H9 (cell line): Measurements from ENCODE around the gene COQ4. TPM values are rescaled to one million over a fixed set of nuclear protein-coding genes. Genes with fewer than 3 reads are reported as not detected.
A peak's percentile ranks its signal among the peaks of the same experiment; 100 is the strongest.

Experiments
- DNase-seq: peaks from one replicate; pipeline ENCODE4 v3.0.0-alpha.2; 2017
- H2AFZ ChIP-seq: one replicate; pipeline ENCODE4 v1.6.1; 2013; ENCODE audit warnings: mild to moderate bottlenecking, low read length, control low read depth, moderate library complexity
- H2AK5ac ChIP-seq: 2 replicates; pipeline ENCODE4 v1.6.1; 2013; ENCODE audit warnings: low read length, control low read depth, mixed read lengths; ENCODE audit not compliant: insufficient read length
- H2BK120ac ChIP-seq: one replicate; pipeline ENCODE4 v1.6.1; 2013; ENCODE audit warnings: low read depth, mild to moderate bottlenecking, low read length, control low read depth, inconsistent platforms; ENCODE audit not compliant: poor library complexity, severe bottlenecking
- H2BK12ac ChIP-seq: 2 replicates; pipeline ENCODE4 v1.6.1; 2013; ENCODE audit warnings: low read length, control low read depth, mixed read lengths, low read depth; ENCODE audit not compliant: insufficient read length
- H2BK15ac ChIP-seq: 2 replicates; pipeline ENCODE4 v1.6.1; 2013; ENCODE audit warnings: low read depth, low read length, control low read depth
- H2BK20ac ChIP-seq: one replicate; pipeline ENCODE4 v1.6.1; 2013; ENCODE audit warnings: low read depth, mild to moderate bottlenecking, low read length, control low read depth, inconsistent platforms; ENCODE audit not compliant: poor library complexity, severe bottlenecking
- H2BK5ac ChIP-seq: 2 replicates; pipeline ENCODE4 v1.6.1; 2013; ENCODE audit warnings: low read length, control low read depth, mixed read lengths; ENCODE audit not compliant: insufficient read length
- H3K14ac ChIP-seq: 2 replicates; pipeline ENCODE4 v1.6.1; 2013; ENCODE audit warnings: low read length, control low read depth; ENCODE audit not compliant: insufficient read depth
- H3K18ac ChIP-seq: 2 replicates; pipeline ENCODE4 v1.6.1; 2013; ENCODE audit warnings: low read depth, mild to moderate bottlenecking, mixed read lengths, low read length, control low read depth; ENCODE audit not compliant: insufficient read length
- H3K23ac ChIP-seq: 2 replicates; pipeline ENCODE4 v1.6.1; 2013; ENCODE audit warnings: low read length, control low read depth, mixed read lengths, low read depth; ENCODE audit not compliant: insufficient read length
- H3K23me2 ChIP-seq: 2 replicates; pipeline ENCODE4 v1.6.1; 2013; ENCODE audit warnings: low read depth, mild to moderate bottlenecking, mixed read lengths, low read length, control low read depth; ENCODE audit not compliant: insufficient read length, poor library complexity, severe bottlenecking
- H3K27ac ChIP-seq: 2 replicates; pipeline ENCODE4 v1.5.1; 2013; ENCODE audit warnings: low read length, control low read depth, mixed read lengths, low read depth; ENCODE audit not compliant: insufficient read length
- H3K27me3 ChIP-seq: 2 replicates; pipeline ENCODE4 v1.6.1; 2013; ENCODE audit warnings: low read length, control low read depth, inconsistent platforms; ENCODE audit not compliant: insufficient read depth
- H3K4ac ChIP-seq: 2 replicates; pipeline ENCODE4 v1.6.1; 2013; ENCODE audit warnings: low read depth, mild to moderate bottlenecking, control low read depth, inconsistent platforms, low read length, moderate library complexity
- H3K4me1 ChIP-seq: 2 replicates; pipeline ENCODE4 v1.6.1; 2013; ENCODE audit warnings: low read length, control low read depth, inconsistent platforms; ENCODE audit not compliant: insufficient read depth
- H3K4me2 ChIP-seq: 2 replicates; pipeline ENCODE4 v1.6.1; 2013; ENCODE audit warnings: low read length, control low read depth, mixed read lengths; ENCODE audit not compliant: insufficient read length, insufficient read depth
- H3K56ac ChIP-seq: 2 replicates; pipeline ENCODE4 v1.6.1; 2013; ENCODE audit warnings: low read depth, mild to moderate bottlenecking, mixed read lengths, low read length, control low read depth; ENCODE audit not compliant: insufficient read length
- H3K79me1 ChIP-seq: 2 replicates; pipeline ENCODE4 v1.6.1; 2013; ENCODE audit warnings: low read depth, mild to moderate bottlenecking, moderate library complexity, low read length, control low read depth, inconsistent platforms; ENCODE audit not compliant: insufficient read depth, poor library complexity, severe bottlenecking
- H3K79me2 ChIP-seq: 2 replicates; pipeline ENCODE4 v1.6.1; 2013; ENCODE audit warnings: low read length, control low read depth, inconsistent platforms; ENCODE audit not compliant: insufficient read depth
- H3K9ac ChIP-seq: 2 replicates; pipeline ENCODE4 v1.6.1; 2013; ENCODE audit warnings: low read length, control low read depth, mixed read lengths; ENCODE audit not compliant: insufficient read length; ENCODE audit errors: extremely low read depth
- H3K9me3 ChIP-seq: one replicate; pipeline ENCODE4 v1.6.1; 2013; ENCODE audit warnings: low read depth, low read length, inconsistent platforms; ENCODE audit not compliant: control insufficient read depth
- H3T11ph ChIP-seq: one replicate; pipeline ENCODE4 v1.6.1; 2013; ENCODE audit warnings: mild to moderate bottlenecking, low read length, control low read depth, inconsistent platforms
- H4K20me1 ChIP-seq: one replicate; pipeline ENCODE4 v1.6.1; 2013; ENCODE audit not compliant: control insufficient read depth, insufficient read length, insufficient read depth
- H4K5ac ChIP-seq: 2 replicates; pipeline ENCODE4 v1.6.1; 2013; ENCODE audit warnings: low read depth, mild to moderate bottlenecking, mixed read lengths, low read length, control low read depth; ENCODE audit not compliant: insufficient read length
- H4K8ac ChIP-seq: replicated peaks from 2 replicates; pipeline ENCODE4 v1.6.1; 2013; ENCODE audit warnings: low read length, control low read depth, mixed read lengths, low read depth; ENCODE audit not compliant: insufficient read length
- H4K91ac ChIP-seq: 2 replicates; pipeline ENCODE4 v1.6.1; 2013; ENCODE audit warnings: low read depth, mild to moderate bottlenecking, moderate library complexity, mixed read lengths, low read length, control low read depth; ENCODE audit not compliant: insufficient read length
- H3K27ac Mint-ChIP-seq, 3 experiments: 2 replicates in 2 of 3; 3 replicates in 1 of 3; pipeline ENCODE4 v1.8.0; 2020 to 2021; ENCODE audit warnings: mixed read lengths in 3 of 3, mild to moderate bottlenecking in 1 of 3, moderate library complexity in 1 of 3
- H3K27me3 Mint-ChIP-seq: 2 replicates; pipeline ENCODE4 v1.8.0; 2021; ENCODE audit warnings: low read depth, mild to moderate bottlenecking, moderate library complexity, mixed read lengths
- H3K36me3 Mint-ChIP-seq, 3 experiments: 2 replicates in 2 of 3; 3 replicates in 1 of 3; pipeline ENCODE4 v1.8.0; 2020 to 2021; ENCODE audit warnings: low read depth in 3 of 3, mixed read lengths in 3 of 3; ENCODE audit not compliant: insufficient read depth in 1 of 3
- H3K4me1 Mint-ChIP-seq, 2 experiments: 2 replicates each; pipeline ENCODE4 v1.8.0; 2020; ENCODE audit warnings: mixed read lengths in 2 of 2
- H3K4me3 Mint-ChIP-seq, 2 experiments: 2 replicates in 1 of 2; 3 replicates in 1 of 2; pipeline ENCODE4 v1.8.0; 2020 to 2021; ENCODE audit warnings: mild to moderate bottlenecking in 2 of 2, mixed read lengths in 2 of 2, moderate library complexity in 1 of 2
- H3K9me3 Mint-ChIP-seq, 2 experiments: 2 replicates in 1 of 2; 3 replicates in 1 of 2; pipeline ENCODE4 v1.8.0; 2020; ENCODE audit warnings: mild to moderate bottlenecking in 2 of 2, mixed read lengths in 2 of 2, moderate library complexity in 1 of 2
- WGBS: extraction: QIAGEN DNeasy Blood & Tissue Kit; methylation state at CpG from one replicate; pipeline ENCODE4 v1.1.7; 2013; ENCODE audit warnings: missing lambda C conversion rate, low lambda C conversion rate, mixed read lengths; ENCODE audit not compliant: insufficient read length; ENCODE audit errors: extremely low coverage; 5-methylcytosine and 5-hydroxymethylcytosine counted together
- long read RNA-seq: library from polyadenylated mRNA; unstranded; transcript quantifications from one replicate; pipeline ENCODE4 v2.0.0, GENCODE V29; 2020
- total RNA-seq: library from RNA; stranded (reverse); gene quantifications from 2 replicates; pipeline ENCODE4 v1.2.1, GENCODE V29; 2021
- TF ChIP-seq, protein P1 (sequence below): fragments of 200-600 bp; sonication (generic); conservative IDR thresholded peaks from 3 replicates; pipeline ENCODE4 v1.8.0; 2021; ENCODE audit warnings: antibody characterized with exemption, mild to moderate bottlenecking

COQ4 gene
- 34.8 and 38.4 TPM in 2 replicates for total RNA-seq
- long read RNA-seq, transcript COQ4-201 (7 exons, 1,548 nt) = major isoform, 78 of 106 reads
- long read RNA-seq, partial matches to known transcripts = 1 of 106 reads
- long read RNA-seq, other reads (novel, unspliced or antisense) = 21 of 106 reads

DNA sequence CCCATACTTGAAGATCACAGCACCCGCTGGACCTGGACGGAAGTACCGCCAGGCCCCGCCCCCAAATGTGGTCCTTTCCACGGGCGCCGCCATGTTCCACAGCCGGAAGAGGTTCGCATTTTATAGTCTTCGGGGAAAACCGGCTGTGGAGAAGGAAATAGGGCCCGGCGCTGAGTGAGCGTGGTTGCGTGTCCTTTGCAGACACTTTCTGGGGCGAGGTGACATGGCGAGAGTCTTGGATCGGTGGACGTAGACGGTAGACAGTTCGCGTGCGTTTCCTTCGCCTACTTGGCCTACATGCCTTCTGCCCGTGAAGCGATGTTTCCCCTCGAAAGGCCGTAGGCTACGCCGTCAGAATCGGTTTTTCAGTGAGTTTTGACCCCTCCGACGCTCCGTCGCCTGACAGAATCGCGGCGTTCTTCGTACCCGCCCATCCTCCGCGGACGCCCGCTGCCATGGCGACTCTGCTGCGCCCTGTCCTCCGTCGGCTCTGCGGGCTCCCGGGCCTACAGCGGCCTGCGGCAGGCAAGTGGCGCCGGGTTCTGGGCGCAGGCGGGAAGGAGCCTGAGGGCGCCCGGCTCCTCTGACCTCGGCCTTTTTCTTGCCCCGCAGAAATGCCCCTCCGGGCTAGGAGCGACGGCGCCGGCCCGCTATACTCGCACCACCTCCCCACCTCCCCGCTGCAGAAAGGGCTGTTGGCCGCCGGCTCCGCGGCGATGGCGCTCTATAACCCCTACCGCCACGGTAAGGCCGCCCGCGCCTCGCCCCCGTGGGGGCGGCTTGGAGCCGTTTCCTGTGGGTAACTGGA lies at the start of gene COQ4, which contains the start of gene TRUB2:
TSS of gene COQ4 (plus strand) at position 436 of the 808 bp plus-strand sequence. CDS start at position 456, 20 bp downstream.
TSS of gene TRUB2 (minus strand) at position 44 of the 808 bp plus-strand sequence. CDS start at position 5, 39 bp downstream.
- Histone ChIP-seq H4K20me1 (no peaks in the 10 kb centered on the region), H2BK15ac (no peak within 1 kb of the TSS), H3K27ac (peak within 1 kb of the TSS; percentile 3), H2AFZ (peak within 1 kb of the TSS; percentile 49), H3K79me2 (peaks cover 2% of the 10 kb centered on the region; the same call in 1 of the 2 replicates), H3T11ph (no peak within 1 kb of the TSS), H3K9me3 (no peaks in the 10 kb centered on the region), H3K4me2 (peak within 1 kb of the TSS; percentile 47), H3K23me2 (peaks cover 7% of the 10 kb centered on the region), H2BK120ac (no peak within 1 kb of the TSS), H4K91ac (no peak within 1 kb of the TSS), H3K14ac (no peak within 1 kb of the TSS), H3K23ac (no peak within 1 kb of the TSS), H4K5ac (no peak within 1 kb of the TSS), H3K9ac (peak within 1 kb of the TSS; percentile 90), H2BK12ac (no peak within 1 kb of the TSS), H3K4ac (no peak within 1 kb of the TSS), H2AK5ac (no peak within 1 kb of the TSS), H3K79me1 (peaks cover 3% of the 10 kb centered on the region), H4K8ac (peak within 1 kb of the TSS; percentile 93), H3K56ac (no peak within 1 kb of the TSS), H2BK5ac (no peak within 1 kb of the TSS), H3K27me3 (no peaks in the 10 kb centered on the region), H2BK20ac (no peak within 1 kb of the TSS), H3K18ac (peak within 1 kb of the TSS; percentile 83), H3K4me1 (no peaks in the 10 kb centered on the region)
- peak; percentile 93 for DNase-seq
- H3K9me3 Mint-ChIP-seq = no peaks in the 10 kb centered on the region; a peak in 1 of 5 replicates
- no CpG with 5 or more reads among the region's 83 CpGs for WGBS
- no peaks in the 10 kb centered on the region for H3K27me3 Mint-ChIP-seq
- H3K27ac Mint-ChIP-seq = peak within 1 kb of the TSS; percentile 97 to 100 (median 99)
- TF ChIP-seq, protein P1, sequence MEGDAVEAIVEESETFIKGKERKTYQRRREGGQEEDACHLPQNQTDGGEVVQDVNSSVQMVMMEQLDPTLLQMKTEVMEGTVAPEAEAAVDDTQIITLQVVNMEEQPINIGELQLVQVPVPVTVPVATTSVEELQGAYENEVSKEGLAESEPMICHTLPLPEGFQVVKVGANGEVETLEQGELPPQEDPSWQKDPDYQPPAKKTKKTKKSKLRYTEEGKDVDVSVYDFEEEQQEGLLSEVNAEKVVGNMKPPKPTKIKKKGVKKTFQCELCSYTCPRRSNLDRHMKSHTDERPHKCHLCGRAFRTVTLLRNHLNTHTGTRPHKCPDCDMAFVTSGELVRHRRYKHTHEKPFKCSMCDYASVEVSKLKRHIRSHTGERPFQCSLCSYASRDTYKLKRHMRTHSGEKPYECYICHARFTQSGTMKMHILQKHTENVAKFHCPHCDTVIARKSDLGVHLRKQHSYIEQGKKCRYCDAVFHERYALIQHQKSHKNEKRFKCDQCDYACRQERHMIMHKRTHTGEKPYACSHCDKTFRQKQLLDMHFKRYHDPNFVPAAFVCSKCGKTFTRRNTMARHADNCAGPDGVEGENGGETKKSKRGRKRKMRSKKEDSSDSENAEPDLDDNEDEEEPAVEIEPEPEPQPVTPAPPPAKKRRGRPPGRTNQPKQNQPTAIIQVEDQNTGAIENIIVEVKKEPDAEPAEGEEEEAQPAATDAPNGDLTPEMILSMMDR = no peak
- peaks cover 0 to 23% (median 14%) of the 10 kb centered on the region in 3 experiments; a peak in 6 of 7 replicates for H3K36me3 Mint-ChIP-seq
- H3K4me3 Mint-ChIP-seq = peak within 1 kb of the TSS; percentile 98 to 99
- peaks cover 6 to 12% of the 10 kb centered on the region in 2 experiments for H3K4me1 Mint-ChIP-seq
